Osteoblast (primary cell): Measurements from ENCODE around the gene ABI2. TPM values are rescaled to one million over a fixed set of nuclear protein-coding genes. Genes with fewer than 3 reads are reported as not detected.
A peak's percentile ranks its signal among the peaks of the same experiment; 100 is the strongest.
"Not testable (repeated sequence)": the region's sequence is repeated elsewhere in the genome, so short reads cannot be mapped to it uniquely, and the experiment has no call there.

Source experiments
- DNase-seq: peaks from one replicate; pipeline ENCODE4 v3.0.0; 2011; ENCODE audit warnings: low spot score, mixed read lengths; ENCODE audit not compliant: insufficient read length; ENCODE audit errors: missing footprints
- H2AFZ ChIP-seq: 2 replicates; pipeline ENCODE4 v1.6.0; 2011; ENCODE audit warnings: mild to moderate bottlenecking, low read length
- H3K27ac ChIP-seq: 2 replicates; pipeline ENCODE4 v1.5.1; 2011; ENCODE audit warnings: mild to moderate bottlenecking, low read depth, low read length, moderate library complexity
- H3K27me3 ChIP-seq: 2 replicates; pipeline ENCODE4 v1.6.0; 2012; ENCODE audit warnings: mild to moderate bottlenecking, control low read depth, inconsistent platforms, low read length, moderate library complexity; ENCODE audit not compliant: insufficient read depth
- H3K36me3 ChIP-seq: 2 replicates; pipeline ENCODE4 v1.5.1; 2011; ENCODE audit warnings: mild to moderate bottlenecking, low read length, control low read depth, moderate library complexity; ENCODE audit not compliant: insufficient read depth
- H3K4me1 ChIP-seq: 2 replicates; pipeline ENCODE4 v1.5.1; 2011; ENCODE audit warnings: mild to moderate bottlenecking, low read length, control low read depth, moderate library complexity; ENCODE audit not compliant: insufficient read depth
- H3K4me2 ChIP-seq: 2 replicates; pipeline ENCODE4 v1.6.0; 2011; ENCODE audit warnings: mild to moderate bottlenecking, low read length; ENCODE audit not compliant: insufficient read depth
- H3K4me3 ChIP-seq: fragments of 200-600 bp; sonication (generic); 3 replicates; pipeline ENCODE4 v1.5.1; 2012; ENCODE audit warnings: mild to moderate bottlenecking, low read length, inconsistent platforms; ENCODE audit not compliant: insufficient read depth
- H3K79me2 ChIP-seq: 2 replicates; pipeline ENCODE4 v1.6.0; 2012; ENCODE audit warnings: mild to moderate bottlenecking, low read length, control low read depth, inconsistent platforms; ENCODE audit not compliant: insufficient read depth
- H3K9me3 ChIP-seq: 2 replicates; pipeline ENCODE4 v1.5.1; 2011; ENCODE audit warnings: low read depth, low read length, control low read depth
- H4K20me1 ChIP-seq: 2 replicates; pipeline ENCODE4 v1.6.0; 2012; ENCODE audit warnings: mild to moderate bottlenecking, low read length, control low read depth; ENCODE audit not compliant: insufficient read depth
- CTCF ChIP-seq: IDR thresholded peaks from 2 replicates; pipeline ENCODE4 v1.5.1; 2011; ENCODE audit warnings: mild to moderate bottlenecking, low read depth, low read length, moderate library complexity; ENCODE audit errors: extremely low read depth
- total RNA-seq: library from RNA; depleted of rRNA; stranded (reverse); fragments of >200 nt; gene quantifications from 2 replicates; pipeline ENCODE4 v1.2.3, GENCODE V29; 2012

Gene ABI2
- total RNA-seq, 1 donor: 38.7 TPM

DNA sequence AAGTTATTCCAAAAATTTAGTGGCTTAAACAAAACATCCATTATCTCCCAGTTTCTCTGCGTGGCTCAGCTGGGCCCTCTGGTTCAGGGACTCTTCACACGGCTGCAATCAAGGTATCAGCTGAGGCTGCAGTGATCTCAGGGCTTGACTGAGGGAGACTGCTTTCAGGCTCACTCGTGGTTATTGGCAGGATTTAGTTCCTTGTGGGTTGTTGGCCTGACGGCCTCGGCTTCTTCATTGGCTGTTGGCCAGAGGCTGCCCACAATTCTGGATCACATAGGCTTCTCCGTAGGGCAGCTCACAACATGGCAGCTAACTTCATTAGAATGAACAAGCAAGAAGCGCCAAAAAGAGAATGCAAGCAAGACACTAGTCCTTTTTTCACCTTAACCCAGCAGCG is 90.1 kb downstream of the ABI2 start:
- TF ChIP-seq CTCF: no peak
- peak overlapping the region; percentile 14 for H3K4me2 ChIP-seq
- no peak overlapping the region for H3K4me3 ChIP-seq
- peaks cover 6% of the 10 kb centered on the region for H3K79me2 ChIP-seq
- H3K27ac ChIP-seq: peak overlapping the region; percentile 55
- H3K27me3 ChIP-seq: no peaks in the 10 kb centered on the region
- peaks cover 35% of the 10 kb centered on the region for H3K36me3 ChIP-seq
- no peaks in the 10 kb centered on the region for H3K9me3 ChIP-seq
- H3K4me1 ChIP-seq: peaks cover 6% of the 10 kb centered on the region
- H2AFZ ChIP-seq: no peak overlapping the region
- H4K20me1 ChIP-seq: no peaks in the 10 kb centered on the region
- DNase-seq: no peak

DNA sequence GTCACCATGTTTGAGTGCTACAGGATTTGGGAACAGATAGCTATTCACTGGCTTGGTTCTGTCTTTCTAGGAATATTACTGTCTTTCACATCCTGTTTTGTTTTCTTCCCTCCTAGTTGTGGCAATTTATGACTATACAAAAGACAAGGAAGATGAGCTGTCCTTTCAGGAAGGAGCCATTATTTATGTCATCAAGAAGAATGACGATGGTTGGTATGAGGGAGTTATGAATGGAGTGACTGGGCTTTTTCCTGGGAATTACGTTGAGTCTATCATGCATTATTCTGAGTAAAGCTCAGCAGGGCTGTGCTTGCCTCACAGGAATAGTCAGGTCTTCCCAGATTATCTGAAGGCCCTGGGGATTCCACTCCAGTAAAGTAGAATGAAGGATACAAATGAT is 98.9 kb downstream of the ABI2 start:
- peak overlapping the region; percentile 76 for H3K27ac ChIP-seq
- H2AFZ ChIP-seq: no peak overlapping the region
- DNase-seq: peak; percentile 81
- no peak for TF ChIP-seq CTCF
- no peaks in the 10 kb centered on the region for H3K27me3 ChIP-seq
- H3K36me3 ChIP-seq: peaks cover 22% of the 10 kb centered on the region
- H3K79me2 ChIP-seq: no peaks in the 10 kb centered on the region
- H3K4me1 ChIP-seq: peaks cover 15% of the 10 kb centered on the region
- no peaks in the 10 kb centered on the region for H3K9me3 ChIP-seq
- no peak overlapping the region for H3K4me2 ChIP-seq
- H3K4me3 ChIP-seq: no peak overlapping the region
- no peaks in the 10 kb centered on the region for H4K20me1 ChIP-seq

DNA sequence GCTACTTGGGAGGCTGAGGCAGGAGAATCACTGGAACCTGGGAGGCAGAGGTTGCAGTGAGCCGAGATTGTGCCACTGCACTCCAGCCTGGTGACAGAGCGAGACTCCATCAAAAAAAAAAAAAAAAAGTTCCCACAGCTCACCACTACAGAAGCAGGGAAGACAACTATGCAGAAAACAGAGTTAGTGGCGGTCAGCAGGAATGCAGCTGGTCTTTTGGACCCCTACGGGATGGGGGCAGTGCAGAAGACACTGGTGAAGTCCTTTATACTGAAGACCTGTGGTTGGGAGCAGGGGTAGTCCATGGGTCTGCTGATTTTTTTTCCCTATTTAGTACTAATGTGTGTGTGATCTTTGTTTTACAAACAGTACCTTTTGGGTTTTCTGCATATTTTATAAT is 101.4 kb downstream of the ABI2 start:
- H3K79me2 ChIP-seq, H3K27me3 ChIP-seq, DNase-seq, H3K9me3 ChIP-seq, H3K27ac ChIP-seq, H2AFZ ChIP-seq, H3K4me2 ChIP-seq, H4K20me1 ChIP-seq, H3K4me3 ChIP-seq: not testable (repeated sequence)
- Histone ChIP-seq H3K4me1 (peaks cover 17% of the 10 kb centered on the region), H3K36me3 (peaks cover 26% of the 10 kb centered on the region)

GRCh38 chr2:203431391-203432185 is 103.4 kb downstream of the ABI2 start:
- Histone ChIP-seq H3K4me1 (peaks cover 19% of the 10 kb centered on the region), H3K79me2 (peaks cover 25% of the 10 kb centered on the region), H3K9me3 (no peaks in the 10 kb centered on the region), H4K20me1 (peaks cover 8% of the 10 kb centered on the region), H2AFZ (no peak overlapping the region), H3K4me3 (no peak overlapping the region), H3K36me3 (peaks cover 38% of the 10 kb centered on the region), H3K27ac (peak overlapping the region; percentile 12), H3K27me3 (no peaks in the 10 kb centered on the region), H3K4me2 (no peak overlapping the region)
- DNase-seq: no peak
- no peak for TF ChIP-seq CTCF
